ENCODE results near the gene DDX6.
"Not testable (repeated sequence)": the region's sequence is repeated elsewhere in the genome, so short reads cannot be mapped to it uniquely, and the experiment has no call there.

Gene DDX6

DNA sequence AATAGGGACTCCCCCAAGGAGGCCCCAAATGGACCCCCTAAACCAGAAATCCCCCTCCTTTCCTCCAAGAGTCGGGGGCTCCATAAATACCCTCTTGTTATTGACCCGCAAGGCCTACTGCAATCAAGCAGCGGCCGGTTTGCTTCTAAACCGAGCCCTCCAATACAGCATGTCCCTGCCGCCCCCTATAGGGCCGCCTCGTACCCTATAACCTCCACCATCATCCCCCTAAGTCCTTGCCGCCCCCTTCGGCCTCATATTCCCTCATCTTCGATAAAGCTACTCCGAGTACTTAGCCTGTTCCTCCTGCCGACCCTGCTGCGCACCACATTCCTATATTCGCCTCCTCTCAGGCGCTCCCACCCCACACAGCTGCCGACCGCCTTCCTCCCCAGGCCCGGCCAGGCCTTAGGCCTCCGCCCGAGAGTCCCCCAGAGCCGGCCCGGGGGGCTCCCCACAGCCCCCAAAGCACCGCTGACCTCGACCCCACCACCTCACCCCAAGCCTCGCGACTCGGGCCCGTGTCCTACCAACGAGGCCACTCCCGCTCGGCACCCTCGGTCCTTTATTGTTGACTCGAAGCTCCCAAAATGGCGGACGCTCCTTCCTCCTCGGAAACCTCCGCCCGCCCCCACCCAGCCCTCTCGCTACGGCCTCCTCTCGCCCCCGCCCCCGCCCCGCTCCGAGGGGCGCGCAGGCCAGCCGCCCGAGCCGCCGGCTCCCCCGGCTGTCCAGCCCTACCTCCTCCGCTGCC, 430 bp downstream of the DDX6 start:
- no peak for DNase-seq (ENCODE audit: low read depth)

DNA sequence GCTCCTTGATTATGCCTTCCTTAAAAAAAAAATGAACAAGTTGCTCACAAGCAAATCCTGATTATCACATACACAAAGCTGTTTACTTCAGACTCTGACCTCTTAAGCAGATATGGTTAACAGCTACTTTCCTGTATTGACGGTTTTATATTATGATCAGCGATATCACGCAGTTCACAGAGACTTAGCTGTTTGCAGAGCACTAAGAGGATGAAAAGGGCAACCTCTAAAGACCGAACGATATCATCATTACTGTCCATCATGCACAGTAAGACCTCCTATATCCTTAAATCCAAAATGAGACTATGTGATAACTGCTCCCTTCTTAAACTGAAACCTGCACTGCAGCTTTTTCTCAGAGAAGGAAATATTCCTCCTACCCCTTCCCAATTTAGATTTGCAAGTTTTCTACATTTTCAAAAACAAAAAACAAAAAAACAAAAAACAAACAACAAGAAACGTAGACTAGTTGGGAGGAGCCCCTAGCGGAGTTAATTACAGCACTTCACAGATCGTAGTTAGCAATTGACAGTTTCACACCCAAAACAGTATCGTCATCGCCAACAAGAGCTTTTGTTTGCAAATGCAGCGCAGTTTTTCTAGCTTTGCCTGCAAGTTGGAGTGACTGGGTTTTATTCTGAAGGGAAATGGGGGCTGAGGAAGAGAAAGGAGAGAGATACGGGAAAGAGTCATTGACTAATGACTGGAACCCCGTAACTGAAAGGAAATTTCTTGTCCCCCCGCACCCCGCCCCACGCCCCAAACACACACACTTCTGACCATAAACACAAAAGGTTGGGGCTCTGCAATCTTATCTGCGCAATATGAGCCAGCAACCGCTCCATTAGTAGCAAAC, 1.2 kb downstream of the DDX6 start:
- DNase-seq (ENCODE audit: low read depth), result peak; percentile 26

- DNase-seq (ENCODE audit: low read depth), result no peak
Observed at GRCh38 chr11:118786657-118787056, 4.3 kb downstream of the DDX6 start.

GRCh38 chr11:118785362-118785761, 5.6 kb downstream of the DDX6 start:
- DNase-seq (ENCODE audit: low read depth), result no peak

DNA sequence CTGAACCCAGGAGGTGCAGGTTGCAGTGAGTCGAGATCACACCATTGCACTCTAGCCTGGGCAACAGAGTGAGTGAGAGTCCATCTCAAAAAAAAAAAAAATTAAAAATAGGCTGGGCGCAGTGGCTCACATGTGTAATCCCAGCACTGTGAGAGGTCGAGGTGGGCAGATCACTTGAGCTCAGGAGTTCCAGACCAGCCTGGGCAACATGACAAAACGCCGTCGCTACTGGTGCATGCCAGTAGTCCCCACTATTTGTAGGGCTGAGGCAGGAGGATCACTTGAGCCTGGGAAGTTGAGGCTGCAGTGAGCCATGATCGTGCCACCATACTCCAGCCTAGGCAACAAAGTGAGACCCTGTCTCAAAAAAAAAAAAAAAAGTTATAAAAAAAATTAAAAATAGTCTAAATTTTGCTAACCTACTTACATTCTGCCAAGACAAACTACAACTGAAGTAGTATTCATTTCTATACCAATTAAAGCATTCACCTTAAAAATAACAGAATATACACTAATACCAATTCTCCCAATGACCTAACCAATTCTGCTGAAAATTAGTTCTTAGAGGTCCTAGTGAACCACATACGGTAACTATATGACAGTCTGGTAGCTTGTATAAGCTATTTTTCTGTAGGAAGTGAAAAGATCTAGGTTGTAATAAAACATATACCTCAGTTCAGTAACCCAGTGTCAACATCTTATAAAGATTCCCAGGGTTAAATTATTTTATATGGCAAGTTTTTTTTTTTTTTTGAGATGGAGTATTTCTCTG, 7.1 kb downstream of the DDX6 start:
- no peak for DNase-seq (ENCODE audit: low read depth)

GRCh38 chr11:118783324-118783723, 7.6 kb downstream of the DDX6 start:
- not testable (repeated sequence) for DNase-seq (ENCODE audit: low read depth)

- no peak for DNase-seq (ENCODE audit: low read depth)
Observed at GRCh38 chr11:118778898-118779297, 12.1 kb downstream of the DDX6 start.

DNA sequence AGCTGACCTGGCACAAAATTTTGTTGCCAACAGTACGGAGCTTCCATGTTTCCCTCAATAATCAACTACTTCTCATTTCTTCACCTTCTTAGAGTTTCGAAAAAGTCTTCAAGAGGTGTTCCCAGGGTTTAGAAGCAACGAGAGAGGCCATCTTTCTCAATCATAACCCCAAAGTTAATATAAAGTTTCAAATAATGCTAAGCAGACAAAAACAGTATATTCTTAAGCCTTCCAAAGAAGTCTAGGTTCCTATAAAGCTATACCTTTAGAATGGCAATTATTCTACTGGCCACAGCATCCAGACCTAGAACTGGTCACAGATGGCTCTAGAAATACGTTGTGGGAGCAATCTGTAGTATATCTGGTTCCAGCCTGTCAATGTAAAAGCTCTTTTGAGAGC, 16.9 kb downstream of the DDX6 start:
- no peak for DNase-seq (ENCODE audit: low read depth)

- DNase-seq (ENCODE audit: low read depth), result no peak
Observed at GRCh38 chr11:118771547-118772288, 19.2 kb downstream of the DDX6 start.

- DNase-seq (ENCODE audit: low read depth), result no peak
Observed at GRCh38 chr11:118768690-118769089, 22.3 kb downstream of the DDX6 start.

- DNase-seq (ENCODE audit: low read depth), result no peak
Observed at GRCh38 chr11:118766035-118766434, 24.9 kb downstream of the DDX6 start.

- not testable (repeated sequence) for DNase-seq (ENCODE audit: low read depth)
Observed at GRCh38 chr11:118765095-118765691, 25.8 kb downstream of the DDX6 start.

GRCh38 chr11:118763041-118763440, 27.9 kb downstream of the DDX6 start:
- no peak for DNase-seq (ENCODE audit: low read depth)

- DNase-seq (ENCODE audit: low read depth), result not testable (repeated sequence)
Observed at GRCh38 chr11:118761981-118762380, 29.0 kb downstream of the DDX6 start.

DNA sequence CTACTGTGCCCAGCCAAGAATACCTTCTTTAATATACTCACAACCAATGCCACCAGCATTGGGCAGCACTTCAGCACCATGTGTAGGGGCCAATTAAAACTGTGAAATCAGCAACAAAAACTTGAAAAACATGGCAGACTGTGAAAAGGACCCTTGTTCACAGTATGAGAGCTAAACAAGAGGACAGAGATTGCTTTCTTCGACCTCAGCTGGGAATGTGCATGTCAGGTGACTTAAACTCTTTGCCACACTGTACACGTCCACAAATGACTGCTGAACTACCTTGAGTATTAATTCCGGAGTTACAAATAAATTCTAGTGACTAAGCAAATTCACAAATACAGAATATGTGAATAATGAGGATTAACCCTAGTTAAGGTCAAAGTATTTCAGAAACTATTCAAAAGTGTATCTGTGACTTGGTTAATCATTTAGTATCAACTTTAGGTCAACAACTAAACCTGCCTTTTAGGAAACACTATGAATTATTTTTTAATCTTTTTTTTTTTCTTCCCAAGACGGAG, 33.0 kb downstream of the DDX6 start:
- DNase-seq (ENCODE audit: low read depth), result no peak

DNA sequence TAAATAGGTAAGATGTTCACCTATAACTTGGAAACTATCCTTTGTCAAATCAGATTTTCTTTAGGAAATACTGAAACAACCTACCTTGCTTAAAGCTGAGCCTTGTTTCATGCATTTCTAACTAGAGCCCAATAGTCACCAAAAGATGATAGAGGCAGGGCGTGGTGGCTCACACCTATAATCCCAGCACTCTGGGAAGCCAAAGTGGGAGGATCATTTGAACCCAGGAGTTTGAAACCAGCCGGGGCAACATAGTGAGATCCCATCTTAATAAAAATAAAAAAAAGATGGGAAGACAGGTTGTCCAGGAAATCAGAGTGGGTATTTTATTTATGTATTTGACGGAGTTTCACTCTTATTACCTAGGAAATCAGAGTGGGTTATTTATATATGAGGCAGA, 38.3 kb downstream of the DDX6 start:
- DNase-seq (ENCODE audit: low read depth), result no peak

GRCh38 chr11:118749429-118749828, 41.5 kb downstream of the DDX6 start:
- DNase-seq (ENCODE audit: low read depth), result no peak

- no peak for DNase-seq (ENCODE audit: low read depth)
Observed at GRCh38 chr11:118748056-118748455, 42.9 kb downstream of the DDX6 start.

- DNase-seq (ENCODE audit: low read depth), result no peak
Observed at GRCh38 chr11:118746988-118747585, 43.9 kb downstream of the DDX6 start.

GRCh38 chr11:118744046-118744445, 46.9 kb downstream of the DDX6 start:
- DNase-seq (ENCODE audit: low read depth), result no peak

GRCh38 chr11:118742304-118742703, 48.7 kb downstream of the DDX6 start:
- DNase-seq (ENCODE audit: low read depth), result no peak

Data from activated T-cell treated with anti-CD3 and anti-CD28 coated beads for 48 hours (primary cell).